NCI-H2107 (cell line): ENCODE measurements around the gene P2RX5.
"Not testable (repeated sequence)": the region's sequence is repeated elsewhere in the genome, so short reads cannot be mapped to it uniquely, and the experiment has no call there.

Source experiments
- DNase-seq: peaks from one replicate; lab custom pipeline; 2025; lab: John Stamatoyannopoulos, UW

P2RX5 gene, protein sequence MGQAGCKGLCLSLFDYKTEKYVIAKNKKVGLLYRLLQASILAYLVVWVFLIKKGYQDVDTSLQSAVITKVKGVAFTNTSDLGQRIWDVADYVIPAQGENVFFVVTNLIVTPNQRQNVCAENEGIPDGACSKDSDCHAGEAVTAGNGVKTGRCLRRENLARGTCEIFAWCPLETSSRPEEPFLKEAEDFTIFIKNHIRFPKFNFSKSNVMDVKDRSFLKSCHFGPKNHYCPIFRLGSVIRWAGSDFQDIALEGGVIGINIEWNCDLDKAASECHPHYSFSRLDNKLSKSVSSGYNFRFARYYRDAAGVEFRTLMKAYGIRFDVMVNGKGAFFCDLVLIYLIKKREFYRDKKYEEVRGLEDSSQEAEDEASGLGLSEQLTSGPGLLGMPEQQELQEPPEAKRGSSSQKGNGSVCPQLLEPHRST

DNA sequence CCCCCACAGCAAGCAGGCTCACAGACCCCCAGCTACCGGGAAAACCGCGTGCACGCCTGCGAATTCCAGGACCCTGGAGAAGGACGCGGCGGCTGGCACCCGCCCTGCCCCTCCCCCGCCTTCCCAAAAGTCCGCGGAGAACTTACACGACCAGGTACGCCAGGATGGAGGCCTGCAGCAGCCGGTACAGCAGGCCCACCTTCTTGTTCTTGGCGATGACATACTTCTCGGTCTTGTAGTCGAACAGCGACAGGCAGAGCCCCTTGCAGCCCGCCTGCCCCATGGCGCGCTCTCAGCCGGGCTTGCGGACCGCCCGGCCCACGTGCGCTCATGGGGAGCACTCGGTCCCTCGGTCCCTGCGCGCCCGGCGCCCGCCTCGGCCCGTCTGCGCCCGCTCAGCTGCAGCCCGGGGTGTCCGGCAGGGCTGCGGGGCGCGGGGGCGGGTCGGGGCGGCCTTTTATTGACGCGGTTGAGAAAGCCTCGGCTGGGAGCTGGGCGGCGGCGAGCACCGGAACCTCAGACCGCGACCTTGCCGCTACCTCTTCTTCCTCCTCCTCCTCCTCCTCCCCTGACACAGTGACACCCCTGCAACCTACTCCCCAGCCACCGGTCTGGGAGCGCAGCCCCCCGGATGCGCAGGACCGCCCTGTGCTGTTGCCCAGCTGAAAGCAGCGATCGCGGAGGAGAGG lies at the start of gene P2RX5:
Gene P2RX5 (minus strand): TSS at position 433 of the 689 bp plus-strand sequence. CDS start 150 bp downstream, at position 283.
- no peak for DNase-seq

DNA sequence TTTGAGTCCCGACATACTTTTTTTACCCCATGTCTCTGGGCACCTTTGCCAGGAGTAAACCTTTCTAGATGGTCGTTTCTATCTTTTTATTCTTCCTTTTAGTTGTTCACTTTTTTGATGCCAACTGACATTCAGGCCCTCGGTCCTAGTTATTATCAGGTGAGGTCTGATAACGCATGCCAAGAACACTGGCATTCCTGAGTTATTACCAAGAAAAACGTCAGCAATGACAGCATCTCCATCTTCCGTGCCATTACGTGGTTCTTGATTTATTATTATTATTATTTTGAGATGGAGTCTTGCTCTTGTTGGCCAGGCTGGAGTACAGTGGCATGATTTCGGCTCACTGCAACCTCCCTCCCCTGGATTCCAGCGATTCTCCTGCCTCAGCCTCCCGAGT lies 49.1 kb upstream of the P2RX5 start:
- no peak for DNase-seq

DNA sequence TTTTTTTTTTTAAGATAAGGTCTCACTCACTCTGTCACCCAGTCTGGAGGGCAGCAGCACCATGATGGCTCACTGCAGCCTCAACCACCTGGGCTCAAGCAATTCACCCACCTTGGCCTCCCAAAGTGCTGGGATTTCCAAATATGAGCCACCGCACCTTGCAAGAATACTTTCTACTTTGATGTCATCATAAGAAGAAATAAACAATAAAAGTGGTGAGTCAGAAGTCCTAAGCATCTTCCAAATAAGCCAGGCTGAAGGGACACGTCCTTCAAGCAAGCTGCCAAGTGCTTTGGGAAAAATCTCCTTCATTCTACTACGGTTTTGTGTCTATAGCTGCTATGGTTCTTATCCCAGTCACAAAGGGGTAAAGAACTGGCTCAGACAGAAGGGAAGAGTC lies 48.1 kb upstream of the P2RX5 start:
- DNase-seq: no peak

- DNase-seq: no peak
Observed at GRCh38 chr17:3740611-3741073, 44.7 kb upstream of the P2RX5 start.

DNA sequence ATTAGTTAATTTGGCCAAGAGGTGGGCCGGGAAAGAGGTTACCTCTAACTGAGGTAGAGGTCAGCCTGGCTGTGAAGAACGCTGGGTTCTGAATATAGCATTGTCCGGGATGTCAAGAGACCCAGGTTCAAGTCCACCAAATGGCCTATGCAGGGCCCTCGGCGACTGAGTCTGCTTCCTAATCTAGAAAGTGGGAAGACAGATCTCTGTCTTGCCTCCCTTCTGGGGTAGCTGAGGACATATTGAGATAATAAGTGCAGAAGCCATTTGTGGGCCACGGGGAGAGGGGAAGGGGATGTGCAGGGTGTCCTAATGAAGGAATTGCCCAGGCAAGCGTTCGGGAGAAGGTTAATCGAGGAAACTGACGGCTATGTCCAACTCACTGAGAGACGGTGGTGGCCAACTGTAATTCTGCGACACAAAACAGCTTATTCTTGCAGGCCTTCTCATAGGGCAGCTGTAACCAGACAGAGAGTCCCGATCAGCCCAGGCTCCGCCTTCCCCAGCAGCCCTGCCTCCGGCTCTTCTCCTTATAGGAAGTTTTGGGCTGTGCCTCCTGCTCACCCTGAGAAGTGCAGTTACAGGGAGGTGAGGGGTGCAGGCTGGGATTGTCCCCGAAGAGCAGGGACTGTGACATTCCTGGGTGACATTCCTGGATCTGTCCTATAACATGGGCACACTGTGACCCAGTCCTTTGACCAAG lies 43.6 kb upstream of the P2RX5 start:
- DNase-seq: no peak

DNA sequence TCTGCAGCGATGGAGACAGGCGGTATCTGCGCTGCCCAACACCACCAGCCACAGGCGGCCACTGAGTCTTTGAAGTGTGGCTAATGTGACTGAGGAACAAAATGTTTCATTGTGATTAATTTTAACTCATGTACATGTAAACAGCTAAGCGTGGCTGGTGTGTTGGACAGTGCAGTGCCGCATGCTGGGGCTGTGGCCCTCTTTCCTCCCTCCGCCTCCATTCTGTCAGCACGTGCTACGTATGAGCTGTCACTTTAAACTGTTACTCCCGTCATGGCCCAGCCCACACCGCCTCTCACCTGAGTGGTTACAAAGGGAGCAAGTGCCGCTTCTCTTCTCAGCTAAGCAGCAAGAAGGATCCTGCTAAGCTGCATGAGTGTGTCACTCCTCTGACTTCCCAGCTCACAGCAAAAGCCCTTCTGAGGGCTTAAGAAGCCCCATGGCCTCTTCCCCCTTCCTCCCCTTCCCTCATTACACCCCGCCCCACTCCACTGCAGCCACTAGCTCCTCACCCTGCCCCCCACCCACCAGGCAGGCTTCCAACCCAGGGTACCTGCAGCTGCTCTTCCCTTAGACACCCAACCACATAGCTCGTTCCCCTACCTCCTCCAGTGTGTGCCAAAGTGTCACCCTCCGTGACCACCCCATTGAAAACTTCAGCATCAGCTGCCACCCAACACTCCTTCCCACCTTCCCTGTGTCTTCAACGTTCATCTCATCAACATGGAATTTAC lies 42.8 kb upstream of the P2RX5 start:
- peak; percentile 15 for DNase-seq

DNA sequence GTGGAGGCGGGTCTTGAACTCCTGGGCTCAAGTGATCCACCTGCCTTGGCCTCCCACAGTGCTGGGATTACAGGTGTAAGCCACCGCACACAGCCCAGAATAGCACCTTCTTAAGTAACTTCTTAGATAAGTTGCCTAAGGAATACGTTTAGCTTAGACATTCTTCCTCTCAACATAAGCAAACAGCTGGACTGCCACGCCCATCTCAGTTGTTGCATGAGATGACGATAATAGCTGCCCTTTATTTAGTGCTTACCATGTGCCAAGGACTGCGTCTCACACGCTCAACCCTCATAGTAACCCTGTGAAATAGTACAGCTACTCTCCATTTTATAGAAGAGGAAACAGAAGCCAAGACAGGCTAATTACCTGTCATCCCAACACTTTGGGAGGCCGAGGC lies 39.6 kb upstream of the P2RX5 start:
- DNase-seq: no peak

- not testable (repeated sequence) for DNase-seq
Observed at GRCh38 chr17:3734911-3735276, 38.9 kb upstream of the P2RX5 start.

GRCh38 chr17:3732210-3732621 lies 36.3 kb upstream of the P2RX5 start:
- no peak for DNase-seq

- DNase-seq: no peak
Observed at GRCh38 chr17:3730881-3731429, 35.0 kb upstream of the P2RX5 start.

DNA sequence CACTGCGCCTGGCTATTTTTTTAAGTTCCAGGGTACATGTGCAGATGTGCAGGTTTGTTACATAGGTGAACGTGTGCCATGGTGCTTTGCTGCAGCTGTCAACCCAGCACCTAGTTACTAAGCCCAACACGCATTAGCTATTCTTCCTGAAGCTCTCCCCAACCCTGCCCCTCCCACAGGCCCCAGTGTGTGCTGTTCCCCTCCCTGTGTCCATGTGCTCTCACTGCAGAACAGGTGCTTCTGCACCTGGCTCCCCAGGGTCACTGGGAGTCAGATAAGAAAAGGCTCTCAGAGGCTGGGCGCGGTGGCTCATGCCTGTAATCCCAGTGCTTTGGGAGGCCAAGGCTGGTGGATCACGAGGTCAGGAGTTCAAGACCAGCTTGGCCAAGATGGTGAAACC lies 33.9 kb upstream of the P2RX5 start:
- DNase-seq: no peak

DNA sequence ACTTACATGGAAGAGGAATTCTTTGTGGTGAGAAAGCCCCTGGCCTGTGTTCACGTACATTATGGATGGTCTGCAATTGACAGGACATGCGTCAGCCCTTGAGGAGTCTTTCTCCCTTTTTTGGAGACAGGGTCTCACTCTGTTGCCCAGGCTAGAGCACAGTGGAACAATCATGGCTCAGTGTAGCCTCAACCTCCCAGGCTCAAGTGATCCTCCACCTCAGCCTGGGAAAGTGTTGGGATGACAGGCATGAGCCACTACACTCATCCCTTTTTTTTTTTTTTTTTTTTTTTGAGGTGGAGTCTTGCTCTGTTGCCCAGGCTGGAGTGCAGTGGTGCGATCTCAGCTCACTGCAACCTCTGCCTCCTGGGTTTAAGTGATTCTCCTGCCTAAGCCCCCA lies 32.1 kb upstream of the P2RX5 start:
- not testable (repeated sequence) for DNase-seq

DNA sequence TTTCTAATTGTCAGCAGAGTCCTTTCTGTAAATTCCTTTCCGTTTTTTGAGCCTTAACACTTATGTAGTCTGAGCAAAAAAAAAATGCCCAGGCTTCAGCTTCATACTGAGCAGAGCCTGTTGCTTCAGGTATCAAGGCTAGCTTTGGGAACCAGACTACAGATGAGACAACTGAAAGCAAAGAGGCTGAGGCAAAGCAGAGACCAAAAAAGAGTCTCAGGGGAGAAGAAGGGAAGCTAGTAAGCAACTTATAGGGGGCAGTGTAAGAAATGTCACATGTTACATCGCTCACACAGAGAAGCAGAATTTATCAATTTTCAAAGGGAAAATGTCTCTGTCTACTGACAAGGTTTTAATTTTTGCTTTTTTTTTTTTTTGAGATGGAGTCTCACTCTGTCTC lies 31.1 kb upstream of the P2RX5 start:
- no peak for DNase-seq

GRCh38 chr17:3724378-3725077 lies 28.6 kb upstream of the P2RX5 start:
- DNase-seq: no peak

DNA sequence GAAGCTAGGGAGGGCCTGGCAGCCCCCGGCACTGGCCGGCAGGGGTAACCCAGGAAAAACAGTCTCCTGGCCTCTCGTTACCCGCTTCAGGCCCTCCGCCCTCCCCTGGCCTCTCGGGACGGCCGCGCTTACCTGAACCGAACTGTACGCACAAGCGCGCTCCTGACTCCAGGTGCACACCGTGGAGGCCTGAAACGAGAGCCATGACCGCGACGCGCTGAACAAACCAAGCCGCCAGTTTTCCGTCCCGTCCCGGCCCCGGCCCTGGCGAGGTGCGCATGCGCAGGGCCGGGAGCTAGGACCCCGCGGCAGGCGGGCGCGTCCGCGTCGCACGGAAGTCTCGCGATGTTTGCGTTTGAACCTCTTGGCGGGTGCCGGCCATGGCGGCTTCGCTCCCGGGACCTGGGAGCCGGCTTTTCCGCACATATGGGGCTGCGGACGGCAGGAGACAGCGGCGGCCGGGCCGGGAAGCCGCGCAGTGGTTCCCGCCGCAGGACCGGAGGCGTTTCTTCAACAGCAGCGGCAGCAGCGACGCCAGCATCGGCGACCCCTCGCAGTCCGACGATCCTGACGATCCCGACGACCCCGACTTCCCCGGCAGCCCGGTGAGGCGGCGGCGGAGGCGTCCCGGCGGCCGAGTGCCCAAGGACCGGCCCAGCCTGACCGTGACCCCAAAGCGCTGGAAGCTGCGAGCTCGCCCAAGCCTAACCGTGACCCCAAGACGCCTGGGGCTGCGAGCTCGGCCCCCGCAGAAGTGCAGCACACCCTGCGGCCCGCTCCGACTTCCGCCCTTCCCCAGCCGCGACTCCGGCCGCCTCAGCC lies 27.8 kb upstream of the P2RX5 start, which contains the start of gene HASPIN:
Gene HASPIN (plus strand): TSS at position 348 of the 822 bp plus-strand sequence. CDS start 33 bp downstream, at position 381.
- peak; percentile 71 for DNase-seq

DNA sequence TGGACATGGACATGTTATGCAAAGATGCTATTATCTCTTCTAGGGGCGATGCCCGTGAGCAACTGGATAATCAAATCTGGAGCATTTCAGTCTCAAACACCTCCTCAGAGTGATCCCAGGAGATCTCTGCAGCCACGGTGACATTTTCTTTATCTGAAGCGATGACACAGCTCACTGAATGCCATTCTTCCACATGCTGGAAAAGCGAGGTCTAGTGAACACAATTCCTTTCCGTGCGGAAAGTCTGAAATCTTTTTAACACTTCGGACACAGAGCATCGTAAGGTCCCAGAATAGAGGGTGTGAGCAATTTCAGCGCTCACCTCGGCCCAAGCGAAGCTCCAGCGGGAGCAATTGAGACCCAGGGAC lies 27.2 kb upstream of the P2RX5 start:
- DNase-seq: no peak

GRCh38 chr17:3722716-3723115 lies 26.8 kb upstream of the P2RX5 start:
- DNase-seq: no peak

GRCh38 chr17:3719265-3719664 lies 23.3 kb upstream of the P2RX5 start:
- no peak for DNase-seq

GRCh38 chr17:3718201-3718600 lies 22.2 kb upstream of the P2RX5 start:
- DNase-seq: no peak

- DNase-seq: no peak
Observed at GRCh38 chr17:3715296-3715695, 19.3 kb upstream of the P2RX5 start.
